Measurements from ENCODE around the gene PKD2L1.
"Not testable (repeated sequence)": the region's sequence is repeated elsewhere in the genome, so short reads cannot be mapped to it uniquely, and the experiment has no call there.

The PKD2L1 gene

DNA sequence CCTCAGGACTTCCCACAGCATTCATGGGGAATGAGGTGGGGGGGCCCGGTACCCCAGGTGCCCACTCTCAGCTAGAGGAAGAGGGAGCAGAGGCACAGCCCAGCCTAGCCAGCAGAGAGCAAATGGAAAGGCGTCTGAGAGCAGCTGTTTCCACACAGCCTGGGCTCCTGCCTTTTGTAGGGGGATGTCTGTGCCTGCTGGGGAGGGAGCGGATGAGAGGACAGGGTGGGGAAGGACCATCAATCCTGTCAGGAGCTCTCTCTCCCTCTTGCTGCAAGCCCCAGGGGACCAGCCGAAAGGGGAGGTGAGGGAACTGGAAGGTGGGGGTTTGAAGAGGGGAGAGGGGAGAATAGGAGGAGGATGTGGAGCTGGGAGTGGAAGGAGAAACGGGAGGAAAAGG, at the start of gene PKD2L1:
PKD2L1 (minus strand) TSS at position 150 of the 400 bp plus-strand sequence; CDS start at position 25, 125 bp downstream.
- DNase-seq (ENCODE audit: low read depth), result no peak

DNA sequence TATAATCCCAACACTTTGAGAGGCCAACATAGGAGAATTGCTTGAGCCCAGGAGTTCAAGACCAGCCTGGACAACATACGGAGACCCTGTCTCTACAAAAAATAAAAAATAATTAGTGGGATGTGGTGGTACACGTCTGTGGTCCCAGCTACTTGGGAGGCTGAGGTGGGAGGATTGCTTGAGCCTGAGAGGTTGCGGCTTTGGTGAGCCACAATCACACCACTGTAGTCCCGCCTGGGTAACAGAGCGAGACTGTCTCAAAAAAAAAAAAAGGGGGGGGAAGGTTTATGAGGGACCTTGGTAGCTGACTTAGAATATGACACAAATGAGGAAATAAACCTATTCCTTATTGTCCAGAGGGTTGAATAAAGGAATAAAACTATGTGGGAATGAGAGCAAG, 47.8 kb upstream of the PKD2L1 start:
- DNase-seq (ENCODE audit: low read depth), result no peak

- DNase-seq (ENCODE audit: low read depth), result not testable (repeated sequence)
These were observed 46.6 kb upstream of the PKD2L1 start for GRCh38 chr10:100376656-100377055.

DNA sequence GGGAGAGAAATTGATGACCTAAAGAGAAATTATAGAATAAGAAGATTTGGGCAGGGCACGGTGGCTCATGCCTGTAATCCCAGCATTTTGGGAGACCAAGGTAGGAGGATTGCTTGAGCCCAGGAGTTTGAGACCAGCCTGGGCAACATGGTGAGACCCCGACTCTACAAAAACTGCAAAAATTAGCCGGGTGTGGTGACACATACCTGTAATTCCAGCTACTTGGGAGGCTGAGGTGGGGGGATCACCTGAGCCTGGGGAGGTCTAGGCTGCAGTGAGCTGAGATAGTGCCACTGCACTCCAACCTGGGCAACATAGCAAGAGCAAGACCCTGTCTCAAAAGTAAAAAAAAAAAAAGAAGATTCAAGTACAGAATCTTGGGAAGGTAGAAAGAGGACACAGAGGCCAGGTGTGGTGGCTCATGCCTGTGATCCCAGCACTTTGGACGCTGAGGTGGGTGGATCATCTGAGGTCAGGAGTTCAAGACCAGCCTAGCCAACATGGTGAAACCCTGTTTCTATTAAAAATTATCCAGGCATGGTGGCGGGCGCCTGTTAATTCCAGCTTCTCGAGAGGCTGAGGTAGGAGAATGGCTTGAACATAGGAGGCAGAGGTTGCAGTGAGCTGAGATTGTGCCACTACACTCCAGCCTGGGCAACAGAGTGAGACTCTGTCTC, 44.8 kb upstream of the PKD2L1 start:
- DNase-seq (ENCODE audit: low read depth), result not testable (repeated sequence)

- no peak for DNase-seq (ENCODE audit: low read depth)
These were observed 44.2 kb upstream of the PKD2L1 start for GRCh38 chr10:100374200-100374655.

DNA sequence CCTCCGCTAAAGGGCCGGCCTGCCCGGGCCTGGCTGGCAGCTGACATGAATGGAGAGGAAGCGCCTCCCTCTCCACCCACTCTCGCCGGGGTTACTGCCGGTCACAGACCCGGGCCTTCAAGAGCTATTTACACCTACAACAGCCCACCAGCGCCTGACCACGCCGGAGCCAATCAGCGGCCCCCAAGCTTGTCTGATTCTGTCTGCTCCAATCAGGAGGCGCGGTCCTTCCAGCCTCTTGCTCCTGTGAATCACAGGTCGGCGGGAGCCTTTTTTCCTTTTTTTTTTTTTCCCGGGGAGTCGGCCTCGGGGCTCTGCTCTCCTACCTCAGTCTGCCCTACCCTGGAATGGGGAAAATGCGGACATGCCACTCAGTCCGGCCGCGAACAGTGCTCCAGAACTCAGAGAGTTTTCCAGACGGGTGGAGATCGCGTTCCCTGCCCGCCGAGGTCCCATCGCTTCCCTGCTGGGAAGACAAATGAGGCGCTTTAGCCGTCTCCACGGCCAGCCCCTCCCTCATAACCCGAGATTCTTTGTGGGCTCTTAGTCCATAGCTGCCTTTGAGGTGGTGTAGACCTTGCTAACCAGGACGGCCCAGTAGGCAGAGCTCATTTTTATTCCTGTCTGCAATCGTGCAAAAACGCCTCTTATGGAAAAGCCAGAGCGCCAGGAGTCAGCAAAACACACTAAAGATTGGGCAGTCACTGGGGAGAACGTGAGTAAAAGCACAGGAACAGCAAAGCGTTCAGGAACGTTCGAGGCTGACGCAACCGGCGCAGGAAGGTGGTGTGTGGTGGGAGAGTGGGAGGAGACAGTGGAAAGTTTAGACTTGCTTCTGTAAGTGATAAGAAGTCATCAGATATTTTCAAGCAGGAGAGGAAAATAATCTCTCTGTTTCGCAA, 43.5 kb upstream of the PKD2L1 start:
- peak; percentile 100 for DNase-seq (ENCODE audit: low read depth)

DNA sequence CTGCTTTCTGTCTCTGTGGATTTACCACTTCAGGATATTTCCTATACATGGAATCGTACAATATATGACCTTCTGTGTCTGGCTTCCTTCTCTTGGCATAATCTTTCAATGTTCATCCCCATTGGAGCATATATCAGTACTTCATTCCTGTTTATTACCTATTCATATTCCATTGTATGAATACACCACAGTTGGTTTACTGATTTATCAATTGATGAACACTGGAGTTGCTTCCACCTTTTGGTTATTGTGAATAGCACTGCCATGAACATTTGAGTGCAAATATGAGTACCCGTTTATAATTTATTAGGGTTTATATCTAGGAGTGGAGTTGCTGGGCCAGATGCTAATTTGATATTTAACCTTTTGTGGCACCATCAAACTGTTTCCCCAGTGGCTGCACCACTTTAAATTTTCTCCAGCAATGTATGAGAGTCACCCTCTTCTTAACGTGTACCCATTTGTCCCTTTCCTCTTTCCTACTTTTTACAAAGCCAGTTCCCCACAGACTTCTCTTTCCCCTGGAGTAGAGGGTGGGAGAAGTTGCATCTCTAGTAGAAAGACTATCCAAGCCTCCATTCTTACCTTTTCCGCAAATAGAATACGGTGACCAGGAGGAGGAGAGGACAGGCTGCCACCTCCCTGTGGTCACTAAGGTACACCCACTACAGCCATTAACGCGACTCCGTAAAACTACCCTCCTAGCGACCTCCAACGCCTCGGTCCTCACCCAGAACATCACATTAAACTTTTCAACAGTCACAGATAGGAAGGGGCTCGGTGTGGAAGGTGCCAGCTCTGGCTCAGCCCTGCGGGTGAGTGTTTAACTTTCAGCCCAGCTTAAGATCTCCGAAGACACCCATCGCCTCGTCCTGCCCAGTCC, 42.6 kb upstream of the PKD2L1 start:
- no peak for DNase-seq (ENCODE audit: low read depth)

DNA sequence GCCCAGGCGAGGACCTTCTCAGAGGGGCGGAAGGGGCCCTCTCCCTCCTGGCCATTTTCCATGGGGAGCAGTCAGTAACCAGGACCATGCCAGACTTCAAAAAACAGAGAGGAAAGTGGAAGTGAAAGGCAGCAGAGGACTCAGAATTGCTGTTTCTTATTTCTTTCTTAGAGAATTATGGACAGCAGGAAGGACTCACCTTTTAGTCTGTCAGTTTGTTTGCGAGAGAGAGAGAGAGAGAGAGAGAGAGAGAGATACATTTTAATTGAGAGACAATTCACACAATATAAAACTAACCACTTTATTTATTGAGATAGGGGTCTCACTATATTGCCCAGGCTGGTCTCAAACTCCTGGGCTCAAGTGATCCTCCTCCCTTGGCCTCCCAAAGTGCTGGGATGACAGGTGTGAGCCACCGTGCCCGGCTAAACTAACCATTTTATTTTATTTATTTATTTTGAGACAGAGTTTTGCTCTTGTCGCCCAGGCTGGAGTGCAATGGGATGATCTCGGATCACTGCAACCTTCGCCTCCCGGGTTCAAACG, 41.5 kb upstream of the PKD2L1 start:
- no peak for DNase-seq (ENCODE audit: low read depth)

- peak; percentile 83 for DNase-seq (ENCODE audit: low read depth)
These were observed 40.9 kb upstream of the PKD2L1 start for GRCh38 chr10:100370714-100371481.

GRCh38 chr10:100368721-100369120, 38.7 kb upstream of the PKD2L1 start:
- DNase-seq (ENCODE audit: low read depth), result no peak

DNA sequence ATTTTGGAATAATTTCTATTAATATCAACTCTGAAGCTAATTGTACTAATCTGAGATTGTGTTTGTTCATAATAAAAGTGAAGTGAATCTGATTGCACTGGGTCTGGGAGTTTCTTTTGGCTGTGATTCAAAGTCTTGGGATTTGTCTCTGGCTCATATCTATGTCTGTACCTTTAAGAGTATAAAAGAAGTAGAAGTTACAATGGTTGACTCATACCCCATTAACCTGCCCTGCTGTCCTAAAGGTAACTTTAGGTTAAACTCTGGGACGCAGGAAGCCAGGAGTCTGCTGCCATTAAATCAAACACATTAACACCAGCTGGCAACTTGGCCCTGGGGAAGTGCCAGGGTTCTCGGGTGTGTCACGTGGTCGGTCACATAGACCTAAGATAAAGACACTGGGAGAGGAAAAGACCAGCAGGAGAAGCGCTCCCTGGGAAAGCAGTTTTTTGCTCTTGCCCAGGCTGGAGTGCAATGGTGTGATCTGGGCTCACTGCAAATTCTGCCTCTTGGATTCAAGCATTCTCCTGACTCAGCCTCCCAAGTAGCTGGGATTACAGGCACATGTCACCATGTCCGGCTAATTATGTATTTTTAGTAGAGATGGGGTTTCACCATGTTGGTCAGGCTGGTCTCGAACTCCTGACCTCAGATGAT, 34.8 kb upstream of the PKD2L1 start:
- peak; percentile 66 for DNase-seq (ENCODE audit: low read depth)

- DNase-seq (ENCODE audit: low read depth), result no peak
These were observed 34.1 kb upstream of the PKD2L1 start for GRCh38 chr10:100364175-100364574.

GRCh38 chr10:100362570-100363496, 32.8 kb upstream of the PKD2L1 start:
- DNase-seq (ENCODE audit: low read depth), result peak; percentile 45

DNA sequence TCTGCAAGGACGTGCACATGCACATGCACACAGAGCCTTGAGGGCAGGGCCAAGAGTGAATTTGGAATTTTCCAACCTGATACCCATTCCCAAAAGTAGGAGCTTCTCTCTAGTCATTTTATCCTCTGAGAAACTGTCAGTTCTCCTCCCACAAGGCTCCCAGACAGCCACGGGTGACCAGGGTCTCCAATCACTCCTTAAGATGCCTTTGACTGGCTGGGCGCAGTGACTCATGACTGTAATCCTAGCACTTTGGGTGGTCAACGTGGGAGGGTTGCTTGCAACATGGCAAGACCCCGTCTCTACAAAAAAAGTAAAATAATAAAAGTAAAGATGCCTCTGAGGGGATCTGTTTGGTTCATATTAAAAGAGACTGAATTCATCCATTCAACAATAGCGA, 30.2 kb upstream of the PKD2L1 start:
- no peak for DNase-seq (ENCODE audit: low read depth)

DNA sequence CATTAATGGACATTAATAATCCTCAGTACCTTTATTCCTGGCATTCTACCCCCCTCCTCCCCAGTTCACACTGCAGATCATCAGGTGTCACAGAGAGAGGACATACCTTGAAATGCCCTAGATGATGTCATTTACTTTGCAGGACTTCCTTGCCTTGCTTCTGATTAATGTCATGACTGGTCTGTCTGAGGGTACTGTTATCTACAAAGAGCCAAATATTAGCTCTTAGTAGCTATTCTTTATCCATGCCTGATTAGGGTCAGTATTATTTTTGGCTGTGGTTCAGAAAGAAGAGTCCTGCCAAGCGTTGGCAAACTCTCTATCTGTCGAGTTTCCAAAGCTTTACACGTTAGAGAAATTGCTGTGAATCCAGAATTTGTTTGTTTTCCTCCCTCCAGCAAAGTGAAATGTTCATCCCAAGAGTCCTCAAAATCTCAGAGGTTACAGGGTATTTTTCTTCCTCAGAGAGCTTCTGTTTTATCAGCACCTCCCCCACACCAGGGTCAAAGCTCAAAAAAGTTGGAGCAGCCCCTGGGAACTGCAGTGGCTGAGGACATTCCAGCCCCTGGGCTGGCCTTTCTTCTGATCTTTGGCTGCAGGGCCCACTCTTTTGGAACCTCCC, 29.6 kb upstream of the PKD2L1 start:
- DNase-seq (ENCODE audit: low read depth), result no peak

GRCh38 chr10:100359030-100359432, 29.0 kb upstream of the PKD2L1 start:
- no peak for DNase-seq (ENCODE audit: low read depth)

DNA sequence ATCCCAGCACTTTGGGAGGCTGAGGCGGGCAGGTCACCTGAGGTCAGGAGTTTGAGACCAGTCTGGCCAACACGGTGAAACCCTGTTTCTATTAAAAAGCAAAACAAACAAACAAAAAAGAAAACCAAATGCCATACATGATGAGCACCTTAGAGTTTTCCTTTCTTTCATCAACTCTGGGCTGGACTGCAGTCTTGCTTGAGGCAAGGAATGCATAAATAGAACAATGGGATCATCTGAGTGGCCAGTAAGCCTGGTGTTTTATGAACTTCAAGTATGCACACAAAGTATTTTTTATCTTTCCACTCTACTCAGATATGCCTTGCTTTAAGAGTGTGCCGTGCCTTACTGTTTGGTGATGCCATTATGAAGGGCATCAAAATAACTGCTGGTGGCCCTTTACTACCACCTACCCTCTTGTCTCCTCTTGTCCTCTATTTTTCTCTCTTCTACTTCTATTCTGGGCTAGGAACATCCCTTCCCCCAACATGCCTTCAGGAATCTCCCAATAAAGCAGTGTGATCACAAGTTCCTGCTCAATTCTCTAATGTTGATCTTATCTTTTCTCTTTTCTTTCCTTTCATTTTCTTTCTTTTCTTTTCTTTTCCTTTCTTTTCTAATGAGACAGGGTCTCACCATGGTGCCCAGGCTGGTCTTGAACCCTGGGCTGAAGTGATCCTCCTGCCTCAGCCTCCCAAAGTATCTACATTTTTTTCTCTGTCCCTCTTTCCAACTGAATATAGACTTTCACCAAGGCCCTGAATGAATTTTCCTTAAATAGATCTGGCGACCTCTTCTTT, 27.2 kb upstream of the PKD2L1 start:
- DNase-seq (ENCODE audit: low read depth), result peak; percentile 41

All from iris pigment epithelial cell (primary cell).